GM19043 (cell line): ENCODE measurements around the gene KYNU.
"Not testable (repeated sequence)": the region's sequence is repeated elsewhere in the genome, so short reads cannot be mapped to it uniquely, and the experiment has no call there.

ENCODE experiments used
- ATAC-seq: cut with Tn5 transposase; IDR thresholded peaks from one replicate; pipeline ENCODE4 v1.9.1; 2021; ENCODE audit warnings: low read depth; ENCODE audit not compliant: unreplicated experiment

The KYNU gene

DNA sequence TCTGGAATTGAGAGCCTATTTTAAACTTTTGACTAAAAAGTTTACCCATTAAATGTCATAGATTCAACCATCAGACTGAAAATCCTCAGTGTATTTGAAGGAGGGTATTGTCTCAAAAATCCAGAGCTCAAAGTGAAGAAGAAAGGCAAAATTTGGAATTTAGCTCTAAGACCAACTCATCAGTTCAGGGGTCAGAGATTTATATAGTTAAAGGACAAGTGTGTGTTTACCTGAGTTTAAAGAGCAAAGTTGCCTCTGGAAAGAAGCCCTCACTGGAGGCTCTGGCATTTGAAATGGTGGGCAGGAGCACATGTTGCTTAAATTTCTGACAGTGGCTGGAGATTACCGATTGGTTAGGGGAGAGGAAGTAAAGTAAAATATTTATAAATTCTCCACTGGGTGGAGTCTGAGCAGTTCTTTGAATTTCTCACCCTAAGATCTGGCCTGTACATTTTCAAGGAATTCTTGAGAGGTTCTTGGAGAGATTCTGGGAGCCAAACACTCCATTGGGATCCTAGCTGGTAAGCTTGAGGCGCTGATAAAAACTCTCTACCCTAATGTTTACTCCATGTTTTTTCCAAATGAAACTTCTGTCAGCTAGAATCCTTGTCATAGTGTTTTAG lies at the start of gene KYNU:
TSS of gene KYNU (plus strand) at position 449 of the 623 bp plus-strand sequence. CDS start 7,704 bp downstream, outside the sequence.
- ATAC-seq, result peak; percentile 59

DNA sequence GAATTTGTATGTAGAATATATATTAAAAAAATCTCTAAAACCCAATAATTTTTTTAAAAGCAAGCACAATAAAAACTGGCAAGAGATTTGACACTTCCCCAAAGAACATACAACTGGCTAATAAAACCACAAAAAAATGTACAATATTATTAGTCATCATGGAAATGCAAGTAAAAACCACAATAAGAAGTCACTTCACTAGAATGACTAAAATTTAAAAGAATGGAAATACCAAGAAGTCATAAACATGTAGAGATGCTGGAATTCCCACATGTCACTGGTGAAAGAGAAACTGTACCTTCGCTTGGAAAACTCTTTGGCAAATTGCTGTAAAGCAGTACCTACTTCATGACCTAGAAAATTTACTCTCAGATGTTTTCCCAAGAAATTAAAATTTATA lies 43.4 kb upstream of the KYNU start:
- ATAC-seq, result no peak

GRCh38 chr2:142840436-142840835 lies 37.0 kb upstream of the KYNU start:
- ATAC-seq, result no peak

DNA sequence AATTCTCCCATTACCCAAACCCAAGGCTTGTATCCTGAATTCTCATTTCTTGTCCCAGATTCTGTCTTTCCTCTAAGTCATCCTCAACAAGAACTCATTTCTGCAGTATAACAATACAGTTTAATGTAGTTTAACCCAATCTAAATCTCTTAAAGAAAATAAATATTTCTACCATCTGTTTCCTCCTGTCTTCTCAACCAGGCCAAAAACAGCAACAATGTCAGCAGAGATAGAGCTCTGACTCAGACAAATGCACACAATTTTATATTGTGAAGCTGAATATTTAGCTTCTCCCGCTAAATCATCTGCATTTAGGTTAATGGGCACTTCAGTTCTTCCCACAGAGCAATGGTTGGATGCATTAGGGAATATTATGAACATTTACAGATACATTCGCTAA lies 35.7 kb upstream of the KYNU start:
- ATAC-seq, result no peak

- no peak for ATAC-seq
These were observed 35.1 kb upstream of the KYNU start for GRCh38 chr2:142842369-142842768.

GRCh38 chr2:142843731-142844130 lies 33.7 kb upstream of the KYNU start:
- ATAC-seq, result no peak

DNA sequence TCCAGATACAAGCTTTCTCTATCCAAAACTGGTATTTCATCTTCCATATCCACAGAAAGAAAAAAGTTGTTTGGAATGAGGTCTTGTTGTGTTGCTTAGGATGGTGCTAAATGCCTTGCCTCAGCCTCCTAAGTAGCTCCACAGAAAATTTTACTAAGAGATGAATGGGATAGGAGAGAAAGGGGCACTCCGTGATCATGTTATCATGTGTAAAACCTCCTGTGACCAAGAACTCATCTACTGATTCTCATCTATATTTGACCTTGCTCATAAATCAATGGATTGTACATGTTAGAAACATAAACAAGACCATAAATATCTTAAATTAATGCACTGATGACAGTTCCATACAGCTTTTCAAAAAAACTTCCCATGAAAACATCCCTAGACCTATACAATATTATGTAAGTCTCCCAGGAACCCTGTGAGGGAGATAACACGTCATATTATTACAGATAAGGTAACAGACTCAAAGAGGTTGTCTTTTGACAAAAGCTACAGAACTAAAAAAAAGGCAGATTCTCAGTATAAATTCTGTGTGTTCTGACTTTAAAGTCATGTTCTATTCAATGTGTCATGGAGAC lies 29.3 kb upstream of the KYNU start:
- ATAC-seq, result no peak

DNA sequence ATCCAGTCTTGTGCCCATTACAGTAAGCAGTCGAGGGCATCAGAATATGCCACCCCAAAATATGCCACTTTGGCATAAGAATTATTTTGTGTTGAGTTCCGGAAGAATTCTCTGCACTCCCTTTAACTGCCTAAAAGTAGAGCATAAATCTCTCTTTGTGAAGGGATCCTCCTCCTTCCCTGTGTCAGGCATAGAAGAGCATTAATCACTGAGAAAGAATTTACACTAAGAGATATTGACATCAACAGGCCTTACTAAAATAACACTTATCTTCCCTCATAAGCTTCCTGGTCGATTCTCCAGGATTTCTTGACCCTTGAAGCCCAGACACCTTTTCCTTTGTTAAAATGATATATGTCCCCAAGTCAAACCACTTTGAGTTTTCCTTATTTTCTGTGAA lies 27.6 kb upstream of the KYNU start:
- no peak for ATAC-seq

GRCh38 chr2:142853912-142854311 lies 23.6 kb upstream of the KYNU start:
- ATAC-seq, result no peak

DNA sequence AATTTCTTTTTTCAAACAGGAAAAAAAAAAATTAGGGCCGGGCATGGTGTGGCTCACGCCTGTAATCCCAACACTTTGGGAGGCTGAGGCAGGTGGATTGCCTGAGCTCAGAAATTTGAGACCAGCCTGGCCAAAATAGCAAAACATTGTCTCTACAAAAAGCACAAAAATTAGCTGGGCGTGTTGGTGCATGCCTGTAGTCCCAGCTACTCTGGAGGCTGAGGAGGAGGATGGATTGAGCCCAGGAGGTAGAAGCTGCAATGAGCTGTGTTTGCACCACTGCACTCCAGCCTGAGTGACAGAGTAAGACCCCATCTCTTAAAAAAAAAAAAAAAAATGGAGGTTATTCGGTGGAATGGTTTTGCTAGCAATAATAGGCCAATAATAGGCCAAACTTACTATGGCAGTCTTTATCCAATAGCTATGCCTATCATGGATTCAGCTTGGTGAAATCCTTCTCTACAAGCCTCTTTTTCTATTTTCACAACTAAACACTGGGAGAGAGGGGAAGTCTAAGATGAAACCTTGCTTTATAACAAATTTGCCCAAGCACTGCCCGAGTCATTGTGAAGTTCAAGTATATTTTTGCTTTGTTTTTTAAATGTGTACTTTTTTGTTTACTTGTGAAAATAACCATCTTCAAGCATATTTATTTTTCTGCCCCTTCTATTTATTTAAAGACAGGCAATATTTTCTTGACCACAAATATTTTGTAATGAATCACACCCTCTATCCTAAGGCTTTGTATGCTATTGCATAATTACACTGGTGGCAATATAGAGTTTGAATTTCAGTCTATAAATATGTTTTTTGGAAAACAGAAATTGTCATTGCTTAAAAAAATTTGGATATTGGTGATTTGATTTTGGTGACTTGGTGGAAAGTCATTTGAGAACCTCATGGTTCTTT lies 20.0 kb upstream of the KYNU start:
- ATAC-seq, result no peak

- ATAC-seq, result no peak
These were observed 18.5 kb upstream of the KYNU start for GRCh38 chr2:142858961-142859360.

GRCh38 chr2:142862299-142862698 lies 15.2 kb upstream of the KYNU start:
- ATAC-seq, result no peak

DNA sequence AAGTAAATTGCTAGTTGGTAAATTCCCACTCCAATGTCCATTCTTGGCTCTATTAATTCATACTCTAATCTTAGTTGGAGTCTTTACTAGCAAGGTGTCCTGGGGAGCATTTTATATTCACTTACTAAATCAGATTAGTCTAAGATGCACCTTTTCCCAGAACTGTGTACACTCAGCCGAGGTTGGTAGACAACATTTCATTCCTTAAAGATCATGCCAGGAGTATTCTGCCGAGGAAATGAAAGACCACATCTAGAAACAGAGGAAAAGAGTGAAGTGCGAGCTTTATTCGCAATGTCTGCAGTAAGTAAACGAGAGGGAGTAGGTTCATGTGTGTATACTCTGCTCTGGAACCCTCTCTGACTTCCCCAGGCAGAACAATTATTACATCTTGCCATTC lies 14.6 kb upstream of the KYNU start:
- no peak for ATAC-seq

DNA sequence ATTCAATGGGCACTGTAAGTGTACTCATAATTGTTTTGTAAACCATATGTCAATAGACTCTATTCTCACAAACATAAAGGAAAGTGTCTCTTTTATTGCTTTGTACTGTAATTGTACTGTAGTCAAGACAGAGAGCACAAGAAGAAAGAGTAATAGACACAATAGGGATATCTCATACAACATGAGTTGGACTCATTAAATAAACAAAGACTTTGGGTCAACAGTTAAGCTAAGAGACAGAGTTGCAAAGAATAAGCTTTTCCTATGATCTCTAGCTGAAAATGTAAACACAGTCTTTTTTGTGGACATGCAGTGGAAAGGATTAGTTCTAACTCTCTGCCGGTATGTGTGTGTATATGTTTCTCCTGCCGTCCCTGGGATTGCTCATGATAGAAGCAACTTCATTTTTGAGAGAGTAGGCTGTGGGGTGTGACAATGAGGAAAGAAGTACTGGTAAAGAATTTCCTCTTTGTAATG lies 13.9 kb upstream of the KYNU start:
- ATAC-seq, result no peak

DNA sequence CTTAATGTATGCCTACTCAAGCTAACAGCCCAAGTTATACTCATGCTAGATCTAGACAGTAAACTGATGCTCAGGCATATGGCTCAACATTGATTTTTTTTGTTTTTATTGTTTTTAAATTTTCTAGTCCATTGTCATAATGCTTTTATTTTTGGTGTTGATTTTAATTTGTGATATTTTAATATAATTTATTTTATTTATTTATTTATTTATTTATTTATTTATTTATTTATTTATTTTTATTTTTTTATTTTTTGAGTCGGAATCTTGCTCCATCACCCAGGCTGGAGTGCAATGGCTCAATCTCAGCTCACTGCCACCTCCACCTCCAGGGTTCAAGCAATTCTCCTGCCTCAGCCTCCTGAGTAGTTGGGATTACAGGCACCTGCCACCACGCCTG lies 12.9 kb upstream of the KYNU start:
- not testable (repeated sequence) for ATAC-seq

DNA sequence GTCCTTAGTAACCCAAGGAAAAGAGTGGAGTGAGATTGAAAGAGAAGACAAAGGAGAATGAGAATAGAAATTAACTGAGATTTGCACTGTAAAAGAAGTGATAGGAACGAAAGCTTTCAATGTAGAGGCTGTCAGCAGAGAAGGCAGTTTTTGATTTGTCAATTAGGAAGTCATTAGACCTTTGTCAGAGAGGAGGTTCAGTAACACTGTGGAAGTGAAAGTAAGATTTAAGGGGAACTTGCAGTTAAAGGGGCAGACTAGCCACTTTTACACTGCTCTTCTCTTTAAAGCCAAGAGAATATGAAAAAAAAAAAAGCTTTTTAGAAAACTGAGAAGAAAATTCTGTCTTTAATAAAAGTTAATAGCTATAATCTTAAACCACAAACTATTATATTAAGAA lies 11.5 kb upstream of the KYNU start:
- ATAC-seq, result peak; percentile 95

DNA sequence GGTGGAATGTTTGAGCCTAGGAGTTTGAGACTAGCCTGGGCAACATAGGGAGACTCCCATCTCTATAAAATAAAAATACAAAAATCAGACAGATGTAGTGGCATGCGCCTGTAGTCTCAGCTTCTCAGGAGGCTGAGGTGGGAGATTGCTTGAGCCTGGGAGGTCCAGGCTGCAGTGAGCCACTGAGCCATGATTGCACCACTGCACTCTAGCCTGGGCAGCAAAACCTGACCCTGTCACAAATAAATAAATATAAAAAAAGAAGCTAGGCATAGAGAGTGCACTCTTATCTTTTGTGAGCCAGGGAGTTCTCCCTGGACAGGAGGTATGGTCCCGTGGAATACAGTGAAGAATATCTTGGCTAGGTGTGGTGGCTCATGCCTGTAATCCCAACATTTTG lies 11.0 kb upstream of the KYNU start:
- peak; percentile 31 for ATAC-seq

DNA sequence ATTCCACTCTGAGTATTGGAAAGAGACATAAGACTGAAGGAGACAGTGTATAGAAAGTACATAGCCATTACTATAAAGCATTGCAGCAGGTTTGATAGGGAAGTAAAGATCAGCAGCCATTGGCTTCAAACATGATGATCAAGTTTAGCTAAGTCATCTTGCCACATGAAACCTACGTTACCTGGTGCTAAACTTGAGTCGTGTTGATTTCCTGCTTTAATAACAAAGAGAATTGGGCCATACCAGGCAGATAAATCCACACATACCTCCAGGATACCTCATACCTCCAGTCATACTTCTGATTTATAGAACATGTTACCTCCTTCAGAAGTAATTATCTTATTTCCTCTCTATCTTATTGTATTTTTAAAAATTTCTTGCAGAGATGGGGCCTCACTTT lies 10.3 kb upstream of the KYNU start:
- ATAC-seq, result no peak

DNA sequence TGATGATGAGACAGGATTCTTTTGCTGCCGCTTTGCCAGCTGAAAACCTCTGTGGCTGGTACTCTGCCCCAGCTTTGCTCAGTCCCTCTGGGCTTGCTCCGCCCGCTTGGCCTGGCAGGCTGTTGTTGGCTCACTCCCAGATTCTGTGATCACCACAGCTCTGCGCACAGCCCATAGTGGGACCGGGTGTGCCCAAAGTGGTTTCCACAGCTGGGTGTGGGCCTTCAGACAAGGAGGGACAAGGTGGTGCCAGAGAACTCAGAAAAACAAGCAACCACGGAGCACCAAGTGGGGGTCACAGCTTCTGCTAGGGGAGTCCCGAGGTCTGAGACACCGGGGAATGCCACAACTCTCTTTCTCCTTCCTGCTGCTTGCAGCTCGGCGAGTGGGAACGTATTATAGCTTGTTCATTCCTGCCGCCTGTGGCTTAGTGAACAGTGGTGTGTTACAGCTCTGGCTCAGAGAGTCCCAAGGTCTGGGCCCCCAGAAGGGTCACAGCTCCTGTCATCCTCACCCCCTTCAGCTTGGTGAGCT lies 9.2 kb upstream of the KYNU start:
- ATAC-seq, result no peak

DNA sequence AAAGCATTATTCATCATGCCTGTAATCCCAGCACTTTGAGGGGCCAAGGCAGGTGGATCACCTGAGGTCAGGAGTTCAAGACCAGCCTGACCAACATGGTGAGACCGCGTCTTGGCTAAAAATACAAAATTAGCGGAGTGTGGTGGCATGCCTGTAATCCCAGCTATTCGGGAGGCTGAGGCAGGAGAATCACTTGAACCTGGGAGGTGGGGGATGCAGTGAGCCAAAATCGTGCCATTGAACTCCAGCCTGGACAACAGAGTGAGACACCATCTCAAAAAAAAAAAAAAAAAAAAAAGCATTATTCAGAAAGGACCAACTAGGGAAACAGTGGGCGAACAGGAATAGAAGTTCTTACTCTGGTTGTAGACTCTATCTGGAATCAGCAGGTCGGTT lies 8.4 kb upstream of the KYNU start:
- not testable (repeated sequence) for ATAC-seq

DNA sequence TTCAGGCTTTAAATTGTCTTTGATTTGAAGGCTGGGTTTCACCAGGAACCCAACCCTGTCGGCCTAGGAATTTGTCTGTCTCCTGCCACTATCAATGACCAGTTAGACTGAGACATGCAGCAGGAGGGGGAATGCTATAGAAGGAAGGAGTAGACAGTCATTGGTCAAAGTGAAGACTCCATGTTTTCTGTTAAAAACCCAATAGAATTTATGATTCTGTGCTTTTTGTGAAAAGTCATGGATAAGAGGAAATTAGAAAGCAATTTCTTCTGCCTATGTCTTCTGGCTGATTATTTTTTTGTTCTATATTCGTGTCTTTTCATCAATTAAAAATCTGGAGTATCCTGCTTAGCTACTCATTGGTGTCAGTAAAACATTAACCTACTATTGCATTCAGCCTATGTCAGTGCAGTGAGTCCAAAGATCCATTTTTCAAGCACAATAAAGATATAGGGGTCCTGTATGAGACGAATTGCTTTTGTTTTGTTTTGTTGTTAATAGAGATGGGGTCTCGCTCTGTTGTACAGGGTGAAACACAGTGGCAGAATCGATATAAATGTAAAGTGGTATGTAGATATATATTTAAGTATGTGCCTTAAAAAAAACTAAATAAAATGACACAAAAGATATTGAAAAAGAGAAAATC lies 7.9 kb upstream of the KYNU start:
- ATAC-seq, result no peak
